Hippocampal formation (tissue), 2 donors: ENCODE measurements around the gene DCAF4.

Experiments used
- DNase-seq, 2 donors: peaks; one replicate each; lab custom pipeline; 2025; lab: John Stamatoyannopoulos, UW

Gene DCAF4

DNA sequence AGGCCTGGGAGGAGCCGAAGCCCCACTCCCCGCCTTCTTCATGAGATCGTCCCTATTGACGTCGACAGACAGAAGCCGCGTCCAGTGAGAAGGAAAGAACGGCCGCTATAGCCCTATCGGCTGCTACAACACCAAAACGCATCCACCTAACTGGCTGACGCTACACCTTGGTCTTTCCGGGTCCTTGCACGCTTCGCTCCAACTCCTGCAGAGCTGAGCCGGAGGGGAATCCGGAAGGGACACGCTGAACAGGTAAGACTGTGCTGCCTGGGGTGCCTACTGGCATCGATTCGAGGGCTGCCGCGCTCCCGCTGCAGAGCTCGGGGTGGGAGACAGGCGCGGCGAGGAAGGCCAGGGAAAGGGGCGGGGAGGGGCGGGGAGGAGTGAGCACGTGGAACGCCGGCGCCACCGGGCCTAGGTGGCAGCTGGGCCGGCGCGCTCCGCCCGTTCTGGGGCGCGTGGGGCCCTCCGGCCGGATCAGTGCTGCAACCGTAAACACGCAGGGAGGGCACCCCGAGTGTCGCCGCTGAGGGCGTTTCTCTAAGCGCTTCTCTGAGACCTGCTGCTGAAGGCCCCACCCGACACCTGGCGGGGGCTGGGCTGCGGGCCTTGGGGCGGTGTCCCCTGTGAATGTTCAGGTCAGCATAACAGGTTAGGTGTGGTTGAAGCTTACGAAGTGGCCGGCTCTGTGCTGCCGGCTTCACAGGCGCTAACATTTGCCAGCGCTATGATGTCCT lies at the start of gene DCAF4:
Gene DCAF4, plus strand, starts transcription at position 173 of the 737 bp plus-strand sequence. CDS start 11,515 bp downstream, outside the sequence.
- peak; percentile 90 to 96 for DNase-seq

DNA sequence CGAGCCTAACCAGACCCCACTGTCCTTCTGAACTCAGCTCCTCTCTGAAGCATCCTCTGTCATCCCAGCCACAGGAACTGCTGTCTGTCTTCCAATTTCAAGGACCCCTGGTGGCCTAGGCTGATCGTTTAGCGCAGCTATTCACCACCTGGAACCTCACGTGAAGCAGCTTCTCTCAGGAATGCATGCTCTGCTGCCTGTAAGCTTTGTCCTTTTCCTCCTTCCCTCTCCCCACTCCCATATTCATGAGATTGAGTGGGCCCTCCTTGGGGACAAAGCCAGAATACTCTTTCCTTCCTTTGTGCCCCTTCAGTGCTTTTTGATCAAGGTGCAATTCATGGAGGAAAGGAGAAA lies 49.6 kb upstream of the DCAF4 start:
- no peak for DNase-seq

- no peak for DNase-seq
Measured at GRCh38 chr14:72878746-72879145, 47.5 kb upstream of the DCAF4 start.

DNA sequence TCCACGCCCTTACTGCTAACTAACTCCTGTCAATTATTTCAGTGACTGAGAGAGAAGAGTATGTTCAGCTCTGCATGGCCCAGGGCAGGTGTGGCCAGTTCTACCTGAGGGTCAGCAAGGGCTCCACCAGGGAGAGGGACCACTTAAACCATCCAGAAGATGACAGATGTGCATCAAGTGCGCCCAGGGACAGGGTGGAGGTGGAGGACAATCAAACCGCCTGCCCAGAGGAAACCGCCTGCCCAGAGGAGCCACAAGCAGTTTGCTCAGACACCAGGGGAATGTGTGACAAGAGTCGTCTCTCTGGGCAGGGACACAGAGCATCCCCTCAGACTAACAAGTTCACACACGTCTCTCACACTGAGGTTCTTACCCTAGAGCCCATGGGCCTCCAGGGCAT lies 46.8 kb upstream of the DCAF4 start:
- no peak for DNase-seq

- no peak for DNase-seq
Measured at GRCh38 chr14:72880164-72880563, 46.1 kb upstream of the DCAF4 start.

GRCh38 chr14:72880820-72881219 lies 45.4 kb upstream of the DCAF4 start:
- no peak for DNase-seq

GRCh38 chr14:72881543-72881942 lies 44.7 kb upstream of the DCAF4 start:
- no peak for DNase-seq

GRCh38 chr14:72882047-72882446 lies 44.2 kb upstream of the DCAF4 start:
- no peak for DNase-seq

DNA sequence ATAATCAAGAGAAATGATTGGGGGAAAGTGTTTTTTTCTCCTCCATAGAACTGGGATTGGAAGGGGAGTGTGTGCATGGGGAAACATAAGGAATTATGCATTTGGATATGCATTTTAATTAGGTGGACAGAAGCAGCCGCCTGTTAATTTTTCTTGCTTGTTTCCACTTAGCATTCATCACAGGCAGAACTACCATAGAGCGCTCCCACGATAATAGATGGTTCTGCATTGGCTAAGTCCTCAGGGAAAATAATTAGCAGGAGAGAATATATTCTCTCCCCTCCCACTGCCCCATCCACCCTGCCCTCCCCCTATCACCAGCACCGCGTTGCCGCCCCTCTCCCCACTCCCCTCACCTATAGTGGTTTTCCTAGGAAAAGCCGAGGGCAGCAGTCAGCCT lies 43.8 kb upstream of the DCAF4 start:
- no peak for DNase-seq

GRCh38 chr14:72883109-72883508 lies 43.2 kb upstream of the DCAF4 start:
- no peak for DNase-seq

DNA sequence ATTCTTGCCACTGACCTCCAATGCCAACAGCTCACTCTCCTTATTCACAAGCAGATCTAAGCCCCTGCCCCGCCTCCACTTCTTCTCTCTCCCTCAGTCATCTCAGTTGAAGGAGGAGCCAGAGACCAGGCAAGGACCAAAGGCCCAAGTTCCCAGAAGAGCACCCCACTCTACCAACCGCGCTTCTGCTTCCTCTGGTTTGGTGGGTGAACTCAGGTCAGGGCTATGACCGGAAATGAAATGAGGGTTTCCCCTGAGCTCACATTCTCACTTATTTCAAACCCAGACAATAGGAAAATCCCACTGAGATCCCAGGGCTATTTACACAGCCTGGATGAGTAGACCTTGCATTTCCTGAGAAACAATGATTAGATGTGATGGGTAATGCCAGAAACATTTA lies 42.3 kb upstream of the DCAF4 start:
- peak in 1 of 2 donors; percentile 1 for DNase-seq

DNA sequence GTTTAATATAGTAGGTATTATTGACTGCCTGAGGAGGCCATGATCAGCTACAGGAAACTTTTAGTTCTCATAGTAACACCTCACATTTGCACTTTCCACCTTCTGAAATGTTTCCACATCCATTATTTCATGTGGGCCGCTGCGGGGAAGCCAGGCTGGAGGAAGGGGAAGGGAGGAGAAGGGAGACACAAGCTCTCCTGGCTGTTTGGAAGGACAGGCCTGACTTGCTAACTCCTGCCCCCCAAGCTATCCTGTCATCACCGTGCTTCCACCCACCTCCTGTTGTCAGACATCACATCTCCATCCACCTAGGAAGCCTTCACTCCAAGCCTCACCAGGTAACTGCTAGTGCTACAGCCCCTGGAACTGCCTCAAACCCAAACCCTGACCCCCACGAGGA lies 41.9 kb upstream of the DCAF4 start:
- no peak for DNase-seq

DNA sequence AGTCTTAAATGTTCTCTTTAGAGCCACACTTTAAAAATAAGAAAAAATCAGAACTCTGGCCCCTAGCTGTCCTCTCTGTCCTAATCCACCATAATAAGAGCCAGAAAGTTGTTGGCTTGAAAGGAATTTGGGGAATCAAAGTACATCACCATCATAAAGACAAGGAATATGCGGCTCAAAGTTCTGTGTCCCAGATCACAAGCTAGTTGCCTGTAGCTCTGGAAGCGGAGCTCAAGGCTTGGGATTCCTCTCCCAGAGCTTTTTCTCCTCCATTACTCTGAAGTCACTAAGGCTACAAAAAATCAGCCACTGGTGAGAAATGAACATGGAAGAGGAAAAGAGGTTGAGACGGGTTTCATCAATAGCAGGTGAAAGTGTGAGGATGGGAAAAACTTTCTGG lies 38.8 kb upstream of the DCAF4 start:
- DNase-seq: no peak

GRCh38 chr14:72888192-72888591 lies 38.1 kb upstream of the DCAF4 start:
- no peak for DNase-seq

DNA sequence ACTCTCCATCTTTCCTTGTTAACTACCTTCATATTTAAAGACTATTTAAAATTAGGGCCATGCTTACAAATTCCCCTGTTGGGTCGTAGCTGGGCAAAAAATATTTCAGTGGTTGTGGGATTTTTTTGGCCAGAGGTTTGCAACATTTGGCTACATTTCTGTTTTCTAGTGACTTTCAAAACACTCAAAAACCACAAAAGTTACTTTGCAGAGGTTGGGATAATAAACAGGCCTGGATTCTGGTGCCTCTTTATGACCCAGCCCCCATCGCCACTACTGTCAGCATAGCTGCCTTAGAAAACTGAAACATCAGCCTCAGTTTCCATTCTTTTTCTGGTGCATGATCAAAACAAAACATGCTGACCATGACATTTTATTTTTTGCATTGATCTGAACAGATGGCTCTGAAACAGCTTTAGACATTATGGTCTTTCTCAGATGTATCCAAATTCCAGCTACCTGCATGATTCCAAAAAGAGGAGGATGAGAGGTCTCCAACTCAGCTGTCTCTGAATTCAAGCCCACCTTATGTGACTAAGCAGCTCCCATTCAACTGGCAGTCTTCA lies 37.5 kb upstream of the DCAF4 start:
- no peak for DNase-seq

- DNase-seq: no peak
Measured at GRCh38 chr14:72889366-72889765, 36.9 kb upstream of the DCAF4 start.

DNA sequence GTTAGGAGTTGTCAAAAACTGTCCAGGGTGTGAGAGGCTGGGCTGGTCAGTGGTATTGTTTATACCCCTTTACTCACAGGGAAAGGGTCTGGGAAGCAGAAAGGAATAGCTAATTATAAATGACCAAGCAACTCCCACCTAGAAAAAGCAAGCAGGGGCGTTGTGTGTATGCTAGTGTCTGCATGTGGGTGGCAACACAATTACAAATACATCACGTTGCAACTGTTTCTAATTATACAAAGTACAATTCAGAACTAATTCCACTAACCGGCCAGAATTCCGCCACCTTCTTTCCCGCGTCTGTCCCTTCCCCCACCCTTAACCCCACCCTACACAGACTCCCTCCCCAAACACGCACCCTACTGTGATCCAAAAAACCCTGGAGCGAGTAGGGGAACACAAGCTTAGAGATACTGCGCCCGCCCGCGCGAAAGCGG lies 34.6 kb upstream of the DCAF4 start:
- no peak for DNase-seq

DNA sequence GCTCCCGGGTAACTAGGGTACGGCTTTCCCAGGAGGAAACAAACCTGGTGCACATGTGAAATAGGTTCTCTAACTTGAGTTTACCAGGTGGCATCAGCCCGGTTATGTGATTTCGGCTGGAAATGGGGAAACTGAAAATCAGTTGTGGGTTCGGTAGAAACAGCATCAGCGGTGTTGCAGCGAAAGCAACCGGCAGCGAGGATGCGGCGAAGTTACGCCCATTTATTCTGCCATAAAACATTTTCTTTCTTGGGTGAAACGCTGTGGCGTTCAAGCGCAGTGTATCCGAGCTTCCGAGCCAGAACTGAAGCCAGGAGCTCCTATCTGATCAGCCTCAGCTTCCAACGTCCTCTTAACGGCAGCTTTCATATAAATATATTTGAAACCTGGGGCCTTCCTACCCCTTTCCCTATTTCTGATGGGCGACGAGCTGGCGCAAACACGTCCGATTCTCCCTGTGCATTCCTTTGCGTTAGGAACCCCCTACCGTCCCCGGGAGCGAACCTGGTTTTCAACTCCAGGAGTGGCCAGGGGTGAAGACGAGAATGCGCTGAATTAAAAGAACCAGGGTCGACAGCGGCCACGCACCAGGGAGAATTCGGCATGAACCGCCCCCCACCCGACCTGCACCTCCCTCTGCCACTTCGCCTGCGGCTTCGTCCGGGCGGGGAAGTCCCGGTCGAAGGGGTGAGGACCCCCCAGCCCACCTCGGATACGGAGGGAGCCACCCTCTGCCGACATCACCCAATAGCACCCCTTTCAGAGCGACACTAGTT lies 34.0 kb upstream of the DCAF4 start:
- DNase-seq: peak in 1 of 2 donors; percentile 17

- DNase-seq: peak; percentile 13 to 51
Measured at GRCh38 chr14:72892879-72893635, 33.2 kb upstream of the DCAF4 start.

GRCh38 chr14:72893636-72894322 lies 32.5 kb upstream of the DCAF4 start, which contains the start of gene DPF3:
DPF3 (minus strand) TSS chr14:72894101; CDS start chr14:72894088, 13 bp downstream.
- DNase-seq: peak; percentile 97 to 98

- no peak for DNase-seq
Measured at GRCh38 chr14:72894323-72894622, 32.0 kb upstream of the DCAF4 start.
